ENCODE data around the gene TMC8. TPM values are rescaled to one million over a fixed set of nuclear protein-coding genes. Genes with fewer than 3 reads are reported as not detected.

TMC8 gene
- total and polyA plus RNA-seq, 8 donors: 1.6 to 19.8 (median 4.3) TPM

DNA sequence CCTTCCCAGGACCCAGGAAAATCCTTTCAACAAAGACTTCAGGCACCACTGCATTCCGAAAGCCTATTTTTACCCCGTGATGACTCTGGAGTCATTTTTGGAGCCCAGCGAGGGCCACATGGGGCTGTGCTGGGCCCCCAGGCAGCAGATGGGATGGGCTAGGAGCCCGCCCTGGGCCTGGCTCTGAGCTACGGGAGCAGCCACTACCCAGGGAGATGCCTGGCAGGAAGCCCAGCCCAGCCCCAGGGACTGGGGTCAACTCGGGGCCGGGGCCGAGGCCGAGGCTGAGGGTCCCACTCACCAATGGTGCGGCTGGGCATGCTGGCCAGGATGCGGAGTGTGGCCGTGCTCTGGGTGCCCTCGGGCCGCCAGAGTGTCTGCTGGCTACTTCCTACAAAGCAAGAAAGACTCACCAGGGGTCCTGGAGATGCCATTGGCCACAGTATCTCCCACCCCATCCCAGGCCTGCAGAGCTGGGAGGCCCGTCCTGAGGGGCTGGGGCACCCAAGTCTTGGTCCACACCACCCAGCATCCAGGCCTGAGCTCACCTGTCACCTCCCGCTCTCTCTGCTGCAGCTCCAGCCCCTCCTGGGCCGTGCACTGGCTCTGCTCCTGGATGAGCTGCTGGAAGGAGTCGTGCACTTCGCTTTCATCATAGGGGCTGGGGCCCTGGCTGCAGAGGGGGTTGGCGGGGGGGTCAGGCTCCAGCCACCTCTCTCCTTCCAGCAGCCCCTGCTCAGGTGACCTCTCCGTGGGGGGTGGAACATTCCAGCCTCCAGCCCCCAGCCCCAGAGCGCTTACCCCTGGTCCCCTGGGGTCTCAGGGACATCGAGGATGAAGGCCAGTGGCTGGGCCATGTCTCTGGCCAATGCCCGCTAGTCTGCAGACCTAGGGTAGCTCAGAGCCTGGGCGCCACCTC, 4.3 kb upstream of the TMC8 start:
- Histone ChIP-seq H3K36me3 (peaks cover 4 to 50% (median 34%) of the 10 kb centered on the region in 4 donors), H3K9me3 (no peaks in the 10 kb centered on the region), H3K27me3 (peaks cover 0 to 33% (median 0%) of the 10 kb centered on the region in 3 donors), H3K27ac (peak overlapping the region; percentile 10 to 91 (median 83)), H3K4me3 (peak overlapping the region in 3 of 4 donors; percentile 71 to 88 (median 72)), H3K4me1 (peaks cover 44 to 85% (median 62%) of the 10 kb centered on the region in 4 donors)
- intact Hi-C loops (cut with DNase I; ENCODE audit: low total_unique reads): no loop called here
- TF ChIP-seq POLR2AphosphoS5 (IDR thresholded peaks at IDR 0.05) (no peak), EP300 (IDR thresholded peaks at IDR 0.05) (no peak)
- 72 to 86% (median 81%) methylated on average over 10 to 25 of the region's 25 CpGs for WGBS, 5 donors
- DNase-seq: peak in 1 of 2 donors; percentile 54

DNA sequence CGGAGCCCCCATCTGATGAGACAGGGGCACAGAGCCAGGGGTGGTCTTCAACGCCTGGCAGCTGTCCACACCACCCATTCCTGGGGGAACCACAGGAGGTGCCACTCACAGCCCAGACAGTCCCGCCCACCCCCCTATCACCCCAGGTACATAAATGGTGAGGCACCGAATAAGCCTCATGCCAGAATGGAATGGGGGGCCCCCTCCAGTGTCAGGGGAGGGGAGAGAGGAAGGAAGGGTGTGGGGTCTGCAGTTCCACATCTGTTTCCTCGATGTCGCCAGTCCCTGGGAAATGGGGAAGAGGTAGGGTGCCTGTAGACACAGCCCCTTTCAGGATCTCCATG, 3.7 kb upstream of the TMC8 start:
- Histone ChIP-seq H3K27me3 (peaks cover 0 to 39% (median 4%) of the 10 kb centered on the region in 3 donors), H3K27ac (peak overlapping the region in 4 of 5 donors; percentile 77 to 91 (median 84)), H3K9me3 (no peaks in the 10 kb centered on the region), H3K4me3 (peak overlapping the region in 3 of 4 donors; percentile 71 to 88 (median 72)), H3K36me3 (peaks cover 4 to 44% (median 31%) of the 10 kb centered on the region in 4 donors), H3K4me1 (peaks cover 50 to 89% (median 67%) of the 10 kb centered on the region in 4 donors)
- intact Hi-C loops (cut with DNase I; ENCODE audit: low total_unique reads): no loop called here
- no peak for DNase-seq
- TF ChIP-seq EP300 (IDR thresholded peaks at IDR 0.05) (no peak), POLR2AphosphoS5 (IDR thresholded peaks at IDR 0.05) (no peak), POLR2A (IDR thresholded peaks at IDR 0.05) (no peak)
- TF ChIP-seq, protein P1, sequence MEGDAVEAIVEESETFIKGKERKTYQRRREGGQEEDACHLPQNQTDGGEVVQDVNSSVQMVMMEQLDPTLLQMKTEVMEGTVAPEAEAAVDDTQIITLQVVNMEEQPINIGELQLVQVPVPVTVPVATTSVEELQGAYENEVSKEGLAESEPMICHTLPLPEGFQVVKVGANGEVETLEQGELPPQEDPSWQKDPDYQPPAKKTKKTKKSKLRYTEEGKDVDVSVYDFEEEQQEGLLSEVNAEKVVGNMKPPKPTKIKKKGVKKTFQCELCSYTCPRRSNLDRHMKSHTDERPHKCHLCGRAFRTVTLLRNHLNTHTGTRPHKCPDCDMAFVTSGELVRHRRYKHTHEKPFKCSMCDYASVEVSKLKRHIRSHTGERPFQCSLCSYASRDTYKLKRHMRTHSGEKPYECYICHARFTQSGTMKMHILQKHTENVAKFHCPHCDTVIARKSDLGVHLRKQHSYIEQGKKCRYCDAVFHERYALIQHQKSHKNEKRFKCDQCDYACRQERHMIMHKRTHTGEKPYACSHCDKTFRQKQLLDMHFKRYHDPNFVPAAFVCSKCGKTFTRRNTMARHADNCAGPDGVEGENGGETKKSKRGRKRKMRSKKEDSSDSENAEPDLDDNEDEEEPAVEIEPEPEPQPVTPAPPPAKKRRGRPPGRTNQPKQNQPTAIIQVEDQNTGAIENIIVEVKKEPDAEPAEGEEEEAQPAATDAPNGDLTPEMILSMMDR (IDR thresholded peaks at IDR 0.05): no peak
- WGBS, 5 donors: 31 to 85% (median 69%) methylated on average over 2 to 6 of the region's 6 CpGs

DNA sequence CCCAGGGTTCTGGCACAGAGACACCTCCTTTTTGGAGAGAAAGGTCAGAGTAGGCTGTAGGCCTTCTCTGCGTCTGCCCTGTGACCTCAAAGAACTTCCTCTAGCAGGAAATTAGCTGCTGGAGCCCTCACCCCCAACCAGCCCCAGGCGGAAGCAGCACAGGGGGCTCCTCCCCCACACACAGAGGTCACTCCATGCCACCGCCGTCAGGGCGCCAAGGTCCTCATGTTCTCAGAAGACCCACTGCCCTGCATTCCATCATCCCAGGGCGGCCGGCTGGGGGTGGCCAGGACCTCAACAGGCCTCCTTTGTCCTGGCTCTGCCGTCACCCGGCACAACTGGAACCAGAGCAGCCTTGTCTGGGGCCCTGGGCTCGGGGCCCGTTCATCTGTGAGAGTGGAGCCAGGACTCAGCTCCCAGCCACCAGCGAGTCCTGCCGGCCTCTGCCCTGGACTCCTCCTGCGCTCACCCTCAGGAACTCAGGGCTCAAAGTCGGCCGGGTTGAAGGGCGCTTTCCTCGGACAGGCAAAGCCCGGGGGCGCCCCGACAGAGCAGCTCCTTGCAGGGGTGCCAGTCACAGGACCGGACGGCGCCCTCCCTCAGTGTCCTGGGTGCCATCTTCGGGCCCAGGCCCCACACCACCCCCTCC, 3.2 kb upstream of the TMC8 start:
- Histone ChIP-seq H3K4me3 (peak overlapping the region; percentile 68 to 88 (median 72)), H3K36me3 (peaks cover 4 to 39% (median 26%) of the 10 kb centered on the region in 4 donors), H3K4me1 (peaks cover 55 to 89% (median 71%) of the 10 kb centered on the region in 4 donors), H3K9me3 (no peaks in the 10 kb centered on the region), H3K27me3 (peaks cover 0 to 44% (median 5%) of the 10 kb centered on the region in 3 donors), H3K27ac (peak overlapping the region; percentile 63 to 91 (median 83))
- TF ChIP-seq POLR2A (IDR thresholded peaks at IDR 0.05) (no peak), POLR2AphosphoS5 (IDR thresholded peaks at IDR 0.05) (peak in 2 of 3 donors; percentile 57 to 59), EP300 (IDR thresholded peaks at IDR 0.05) (no peak)
- TF ChIP-seq, protein P1 (IDR thresholded peaks at IDR 0.05): no peak
- intact Hi-C loops (cut with DNase I; ENCODE audit: low total_unique reads): no loop called here
- DNase-seq: peak; percentile 57 to 83
- WGBS, 5 donors: 13 to 39% (median 19%) methylated on average over 5 to 25 of the region's 25 CpGs

DNA sequence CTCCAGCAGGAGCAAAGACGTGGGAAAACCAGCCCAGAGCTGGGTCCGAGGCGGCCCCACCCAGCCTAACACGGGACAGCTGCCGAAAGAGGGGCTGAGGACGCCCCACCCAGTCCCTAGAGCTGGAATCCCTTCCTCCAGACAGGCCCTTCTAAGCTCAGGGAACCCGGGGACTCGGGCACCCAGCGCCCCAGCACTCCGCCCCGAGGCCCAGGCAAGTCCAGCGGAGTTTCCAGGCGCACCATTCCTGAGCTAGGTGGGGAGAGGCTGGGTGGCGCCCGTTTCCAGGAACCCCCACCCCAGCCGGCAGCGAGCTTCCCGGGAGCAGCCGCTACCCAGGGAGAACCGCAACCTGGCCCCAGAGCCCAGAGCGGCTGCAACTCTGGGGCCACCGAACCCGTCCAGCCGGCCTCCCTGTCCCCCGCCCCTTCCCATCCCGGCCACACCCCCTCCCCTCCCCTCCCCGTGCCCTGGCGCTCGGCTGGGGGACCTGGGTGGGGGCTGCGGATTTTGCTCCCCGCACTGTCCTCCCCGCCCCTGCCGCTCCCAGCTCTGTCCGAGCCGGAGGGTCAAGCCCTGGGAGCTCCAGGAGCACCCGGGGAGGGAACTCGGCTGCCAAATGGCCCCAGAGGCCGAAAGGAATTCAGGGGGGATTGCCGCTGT, 2.6 kb upstream of the TMC8 start:
- DNase-seq: peak; percentile 48 to 80
- H3K4me3 ChIP-seq: peak overlapping the region; percentile 68 to 88 (median 72)
- WGBS, 5 donors: 0 to 6% (median 2%) methylated on average over 13 to 39 of the region's 39 CpGs
- H3K9me3 ChIP-seq: no peaks in the 10 kb centered on the region
- TF ChIP-seq, protein P1 (IDR thresholded peaks at IDR 0.05): no peak
- TF ChIP-seq POLR2A (IDR thresholded peaks at IDR 0.05) (no peak), EP300 (IDR thresholded peaks at IDR 0.05) (no peak), POLR2AphosphoS5 (IDR thresholded peaks at IDR 0.05) (no peak)
- H3K4me1 ChIP-seq: peaks cover 56 to 91% (median 78%) of the 10 kb centered on the region in 4 donors
- H3K27ac ChIP-seq: peak overlapping the region; percentile 63 to 91 (median 83)
- H3K36me3 ChIP-seq: peaks cover 4 to 32% (median 20%) of the 10 kb centered on the region in 4 donors
- H3K27me3 ChIP-seq: peaks cover 0 to 45% (median 5%) of the 10 kb centered on the region in 3 donors
- intact Hi-C loops (cut with DNase I; ENCODE audit: low total_unique reads): no loop called here

All from stomach (tissue), 9 donors.